Subcutaneous adipose tissue (tissue), 4 donors: ENCODE measurements around the gene MACROD1. TPM values are rescaled to one million over a fixed set of nuclear protein-coding genes. Genes with fewer than 3 reads are reported as not detected.

Experiments
- CTCF ChIP-seq: fragments of 450-650 bp; IDR thresholded peaks from one replicate; pipeline ENCODE4 v1.5.1; 2016; ENCODE audit warnings: low read depth, mild to moderate bottlenecking, control low read depth, antibody characterized with exemption, moderate library complexity
- total RNA-seq, 4 donors: library from RNA; depleted of rRNA; stranded (reverse); fragments of >200 nt; gene quantifications; one replicate each; pipeline ENCODE4 v1.1.0, GENCODE V29; 2016

Gene MACROD1
- total RNA-seq, 4 donors from 2014 or later = 8.0 to 24.0 (median 19.8) TPM

DNA sequence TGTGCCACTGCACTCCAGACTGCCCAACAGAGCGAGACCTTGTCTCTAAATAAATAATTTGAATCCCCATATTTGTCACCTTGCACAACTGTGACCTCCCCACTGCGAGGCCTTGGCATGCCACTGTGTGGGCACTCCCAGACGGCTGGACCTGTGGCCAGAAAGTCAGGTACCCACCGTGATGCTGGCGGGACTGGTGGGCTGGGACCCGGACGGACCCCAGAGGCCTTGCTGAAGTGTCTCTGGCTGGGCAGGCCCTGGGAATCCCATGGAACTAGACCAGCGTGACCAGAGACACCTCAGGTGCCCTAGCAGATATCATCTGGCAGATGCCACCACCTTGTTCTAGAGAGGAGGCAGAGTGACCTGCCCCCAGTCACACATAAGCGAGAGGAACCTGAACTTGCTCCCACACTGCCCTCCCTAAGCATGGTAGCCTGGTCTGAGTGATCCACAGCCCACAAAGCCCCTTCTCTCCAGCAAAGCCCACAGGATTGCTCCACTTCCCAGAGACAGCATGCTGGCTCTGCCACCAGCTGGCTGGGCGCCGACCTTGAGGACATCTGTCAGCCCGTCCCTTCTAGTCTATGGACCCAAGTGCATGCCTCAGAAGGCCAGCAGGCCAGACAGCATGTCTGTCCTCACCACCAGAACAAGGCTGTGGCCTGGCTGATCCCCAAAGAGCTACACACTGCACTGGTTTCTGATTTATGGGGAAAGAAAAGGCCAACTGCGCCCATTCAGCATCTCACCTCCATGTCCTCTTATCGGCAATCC lies 9.5 kb downstream of the MACROD1 start:
- no peak for TF ChIP-seq CTCF

DNA sequence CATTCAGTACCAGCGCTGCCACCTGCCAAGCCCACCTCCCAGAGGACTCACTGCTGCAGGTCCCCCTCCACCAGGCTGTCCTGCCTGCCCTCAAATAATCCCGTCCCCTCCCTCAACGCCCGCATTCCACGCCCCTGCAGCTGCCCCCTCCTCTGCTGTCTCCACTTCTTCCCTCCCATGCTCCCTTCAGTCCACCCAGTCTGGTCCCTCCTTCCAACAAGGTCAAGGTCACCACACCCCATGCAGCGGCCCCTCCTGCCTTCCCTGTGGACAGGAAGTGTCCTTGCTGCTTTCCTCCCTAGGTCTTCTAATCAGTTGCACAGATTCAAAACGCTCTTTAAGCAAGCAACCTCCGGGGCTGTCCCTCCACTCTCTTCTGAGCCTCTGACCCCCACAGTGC lies 12.1 kb downstream of the MACROD1 start:
- no peak for TF ChIP-seq CTCF

- no peak for TF ChIP-seq CTCF
Observed at GRCh38 chr11:64152841-64153691, 12.8 kb downstream of the MACROD1 start.

GRCh38 chr11:64151337-64151736 lies 14.6 kb downstream of the MACROD1 start:
- no peak for TF ChIP-seq CTCF

DNA sequence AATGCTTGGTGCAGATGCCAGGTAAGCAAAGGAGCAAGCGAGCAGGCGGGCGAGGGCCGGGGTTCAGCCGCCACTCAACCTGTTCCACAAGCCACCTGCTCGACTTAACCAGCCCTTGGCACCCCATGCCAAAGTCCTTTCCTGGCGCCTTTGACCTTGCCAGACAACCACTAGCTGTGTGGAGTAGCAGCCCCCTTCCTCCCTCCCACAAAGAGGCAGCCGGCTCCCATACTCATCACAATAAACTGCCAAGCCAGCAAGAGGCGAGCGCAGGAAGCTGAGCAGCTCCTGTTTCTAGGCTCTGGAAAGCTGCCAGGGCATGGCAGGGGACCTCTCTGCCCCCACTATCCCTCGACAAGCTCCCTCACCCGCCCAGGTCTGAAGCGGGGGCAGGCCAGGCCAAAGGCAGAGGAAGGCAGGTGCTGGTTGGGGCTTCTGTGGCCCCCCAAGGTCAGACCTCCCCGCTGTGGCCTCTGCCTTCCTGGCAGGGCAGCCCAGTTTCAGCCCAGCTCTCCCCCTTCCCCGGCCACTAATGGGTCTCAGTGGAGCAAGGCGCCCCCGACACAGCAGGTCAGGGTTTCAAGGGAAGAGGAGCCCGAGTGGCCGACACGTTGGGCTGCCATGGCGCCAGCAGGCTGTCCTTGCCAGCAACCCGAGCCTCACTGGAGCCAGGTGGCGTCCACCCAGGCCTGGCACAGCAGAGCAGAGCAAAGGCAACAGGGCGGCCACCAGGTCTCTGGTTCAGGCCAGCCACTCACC lies 15.3 kb downstream of the MACROD1 start:
- TF ChIP-seq CTCF = no peak

- no peak for TF ChIP-seq CTCF
Observed at GRCh38 chr11:64150051-64150450, 15.9 kb downstream of the MACROD1 start.
